ENCODE results near the gene CDK14. TPM values are rescaled to one million over a fixed set of nuclear protein-coding genes. Genes with fewer than 3 reads are reported as not detected.

The CDK14 gene
- total RNA-seq, 1 experiment from 2014 or later: 4.6 TPM

- in situ Hi-C loops (cut with HindIII; ENCODE audit: low pct_unique_long_range_greater_than_20kb, low sequenced_read_pairs): no loop called here
- no peak for DNase-seq (ENCODE audit: low read depth)
These were observed 372.8 kb downstream of the CDK14 start for GRCh38 chr7:90968871-90969270.

GRCh38 chr7:90972906-90973550 is 376.9 kb downstream of the CDK14 start:
- no peak for DNase-seq (ENCODE audit: low read depth)
- in situ Hi-C loops (cut with HindIII; ENCODE audit: low pct_unique_long_range_greater_than_20kb, low sequenced_read_pairs): no loop called here

GRCh38 chr7:90977056-90977455 is 380.9 kb downstream of the CDK14 start:
- in situ Hi-C loops (cut with HindIII; ENCODE audit: low pct_unique_long_range_greater_than_20kb, low sequenced_read_pairs): no loop called here
- DNase-seq (ENCODE audit: low read depth): no peak

- in situ Hi-C loops (cut with HindIII; ENCODE audit: low pct_unique_long_range_greater_than_20kb, low sequenced_read_pairs): no loop called here
- no peak for DNase-seq (ENCODE audit: low read depth)
These were observed 384.4 kb downstream of the CDK14 start for GRCh38 chr7:90980545-90980944.

- in situ Hi-C loops (cut with HindIII; ENCODE audit: low pct_unique_long_range_greater_than_20kb, low sequenced_read_pairs): no loop called here
- no peak for DNase-seq (ENCODE audit: low read depth)
These were observed 386.1 kb downstream of the CDK14 start for GRCh38 chr7:90982228-90982627.

- in situ Hi-C loops (cut with HindIII; ENCODE audit: low pct_unique_long_range_greater_than_20kb, low sequenced_read_pairs): no loop called here
- DNase-seq (ENCODE audit: low read depth): no peak
These were observed 388.6 kb downstream of the CDK14 start for GRCh38 chr7:90984692-90985091.

GRCh38 chr7:90988516-90988915 is 392.4 kb downstream of the CDK14 start:
- DNase-seq (ENCODE audit: low read depth): no peak
- in situ Hi-C loops (cut with HindIII; ENCODE audit: low pct_unique_long_range_greater_than_20kb, low sequenced_read_pairs): no loop called here

- no peak for DNase-seq (ENCODE audit: low read depth)
- in situ Hi-C loops (cut with HindIII; ENCODE audit: low pct_unique_long_range_greater_than_20kb, low sequenced_read_pairs): no loop called here
These were observed 393.1 kb downstream of the CDK14 start for GRCh38 chr7:90988996-90989765.

- in situ Hi-C loops (cut with HindIII; ENCODE audit: low pct_unique_long_range_greater_than_20kb, low sequenced_read_pairs): no loop called here
- DNase-seq (ENCODE audit: low read depth): no peak
These were observed 398.0 kb downstream of the CDK14 start for GRCh38 chr7:90994121-90994520.

GRCh38 chr7:90994601-90995000 is 398.5 kb downstream of the CDK14 start:
- DNase-seq (ENCODE audit: low read depth): no peak
- in situ Hi-C loops (cut with HindIII; ENCODE audit: low pct_unique_long_range_greater_than_20kb, low sequenced_read_pairs): no loop called here

- DNase-seq (ENCODE audit: low read depth): no peak
- in situ Hi-C loops (cut with HindIII; ENCODE audit: low pct_unique_long_range_greater_than_20kb, low sequenced_read_pairs): no loop called here
These were observed 399.9 kb downstream of the CDK14 start for GRCh38 chr7:90995996-90996395.

GRCh38 chr7:90999989-91000979 is 404.2 kb downstream of the CDK14 start:
- no peak for DNase-seq (ENCODE audit: low read depth)
- in situ Hi-C loops (cut with HindIII; ENCODE audit: low pct_unique_long_range_greater_than_20kb, low sequenced_read_pairs): no loop called here

- DNase-seq (ENCODE audit: low read depth): no peak
- in situ Hi-C loops (cut with HindIII; ENCODE audit: low pct_unique_long_range_greater_than_20kb, low sequenced_read_pairs): no loop called here
These were observed 408.9 kb downstream of the CDK14 start for GRCh38 chr7:91005024-91005423.

GRCh38 chr7:91005841-91006240 is 409.7 kb downstream of the CDK14 start:
- no peak for DNase-seq (ENCODE audit: low read depth)
- in situ Hi-C loops (cut with HindIII; ENCODE audit: low pct_unique_long_range_greater_than_20kb, low sequenced_read_pairs): no loop called here

GRCh38 chr7:91007371-91007770 is 411.2 kb downstream of the CDK14 start:
- in situ Hi-C loops (cut with HindIII; ENCODE audit: low pct_unique_long_range_greater_than_20kb, low sequenced_read_pairs): no loop called here

GRCh38 chr7:91013078-91013477 is 417.0 kb downstream of the CDK14 start:
- in situ Hi-C loops (cut with HindIII; ENCODE audit: low pct_unique_long_range_greater_than_20kb, low sequenced_read_pairs): no loop called here
- DNase-seq (ENCODE audit: low read depth): no peak

More at GRCh38 chr7:91007371-91007770, 411.2 kb downstream of the CDK14 start:
- no peak for DNase-seq (ENCODE audit: low read depth)

GRCh38 chr7:91019686-91020385 is 423.7 kb downstream of the CDK14 start:
- in situ Hi-C loops (cut with HindIII; ENCODE audit: low pct_unique_long_range_greater_than_20kb, low sequenced_read_pairs): no loop called here

More at GRCh38 chr7:91019686-91020385, 423.7 kb downstream of the CDK14 start:
- no peak for DNase-seq (ENCODE audit: low read depth)
